ENCODE results near the gene BCL6B.
"Not testable (repeated sequence)": the region's sequence is repeated elsewhere in the genome, so short reads cannot be mapped to it uniquely, and the experiment has no call there.

The BCL6B gene

GRCh38 chr17:7022781-7023571, at the start of gene BCL6B:
BCL6B (plus strand) TSS chr17:7023050; CDS start chr17:7023672, 622 bp downstream.
- DNase-seq (ENCODE audit: low read depth), result no peak

- not testable (repeated sequence) for DNase-seq (ENCODE audit: low read depth)
Observed at GRCh38 chr17:6979440-6979839, 43.4 kb upstream of the BCL6B start.

GRCh38 chr17:6981426-6981825, 41.4 kb upstream of the BCL6B start:
- no peak for DNase-seq (ENCODE audit: low read depth)

GRCh38 chr17:6985266-6985665, 37.6 kb upstream of the BCL6B start:
- DNase-seq (ENCODE audit: low read depth), result no peak

GRCh38 chr17:6986676-6987075, 36.2 kb upstream of the BCL6B start:
- DNase-seq (ENCODE audit: low read depth), result no peak

GRCh38 chr17:6989779-6990178, 33.1 kb upstream of the BCL6B start:
- no peak for DNase-seq (ENCODE audit: low read depth)

GRCh38 chr17:6993613-6994056, 29.2 kb upstream of the BCL6B start:
- not testable (repeated sequence) for DNase-seq (ENCODE audit: low read depth)

GRCh38 chr17:6994118-6994598, 28.7 kb upstream of the BCL6B start:
- no peak for DNase-seq (ENCODE audit: low read depth)

- no peak for DNase-seq (ENCODE audit: low read depth)
Observed at GRCh38 chr17:6994666-6995256, 28.1 kb upstream of the BCL6B start.

GRCh38 chr17:6995500-6996255, 27.2 kb upstream of the BCL6B start, which contains the start of gene ALOX12:
ALOX12 (plus strand) TSS chr17:6996049; CDS start chr17:6996118, 69 bp downstream.
- no peak for DNase-seq (ENCODE audit: low read depth)

GRCh38 chr17:6996256-6997011, 26.4 kb upstream of the BCL6B start:
- DNase-seq (ENCODE audit: low read depth), result no peak

- no peak for DNase-seq (ENCODE audit: low read depth)
Observed at GRCh38 chr17:6997171-6997570, 25.7 kb upstream of the BCL6B start.

GRCh38 chr17:6998855-6999508, 23.9 kb upstream of the BCL6B start:
- DNase-seq (ENCODE audit: low read depth), result no peak

GRCh38 chr17:7001318-7001961, 21.4 kb upstream of the BCL6B start:
- DNase-seq (ENCODE audit: low read depth), result no peak

GRCh38 chr17:7002288-7003047, 20.4 kb upstream of the BCL6B start:
- no peak for DNase-seq (ENCODE audit: low read depth)

GRCh38 chr17:7003745-7004144, 19.1 kb upstream of the BCL6B start:
- no peak for DNase-seq (ENCODE audit: low read depth)

GRCh38 chr17:7004398-7005253, 18.2 kb upstream of the BCL6B start:
- no peak for DNase-seq (ENCODE audit: low read depth)

GRCh38 chr17:7005716-7006115, 17.1 kb upstream of the BCL6B start:
- no peak for DNase-seq (ENCODE audit: low read depth)

- no peak for DNase-seq (ENCODE audit: low read depth)
Observed at GRCh38 chr17:7007143-7007542, 15.7 kb upstream of the BCL6B start.
